HCT116 (cell line): ENCODE measurements around the gene DENND1A.

Experiments used
- CEBPB ChIP-seq: IDR thresholded peaks from 2 replicates; pipeline ENCODE4 v1.6.1; 2012; ENCODE audit warnings: low read depth
- EZH2 ChIP-seq: fragments of 200-600 bp; sonication (generic); IDR thresholded peaks from 2 replicates; pipeline ENCODE4 v1.6.1; 2017; ENCODE audit warnings: antibody characterized with exemption, mixed run types
- EZH2phosphoT487 ChIP-seq: fragments of 200-600 bp; IDR thresholded peaks from 2 replicates; pipeline ENCODE4 v1.6.1; 2018; ENCODE audit warnings: antibody characterized with exemption, borderline replicate concordance
- POLR2A ChIP-seq: IDR thresholded peaks from 2 replicates; pipeline ENCODE4 v1.7.0; 2011; ENCODE audit warnings: borderline replicate concordance; ENCODE audit not compliant: insufficient read depth, insufficient read length; ENCODE audit errors: extremely low read depth
- RAD21 ChIP-seq: IDR thresholded peaks from 2 replicates; pipeline ENCODE4 v1.6.1; 2012; ENCODE audit warnings: low read depth, mild to moderate bottlenecking
- REST ChIP-seq: IDR thresholded peaks from 2 replicates; pipeline ENCODE4 v1.6.1; 2012; ENCODE audit warnings: low read depth
- SRF ChIP-seq: IDR thresholded peaks from 2 replicates; pipeline ENCODE4 v1.6.1; 2012; ENCODE audit warnings: low read depth
- YY1 ChIP-seq: IDR thresholded peaks from 2 replicates; pipeline ENCODE4 v1.6.1; 2011; ENCODE audit warnings: low read length, low read depth, moderate library complexity, mild to moderate bottlenecking; ENCODE audit not compliant: insufficient replicate concordance; ENCODE audit errors: extremely low read depth
- ZFX ChIP-seq: fragments of 450-650 bp; IDR thresholded peaks from 2 replicates; pipeline ENCODE4 v1.6.1; 2017
- ZNF274 ChIP-seq: fragments of 200-500 bp; sonication (Bioruptor generic); IDR thresholded peaks from 2 replicates; pipeline ENCODE4 v1.6.1; 2014; ENCODE audit warnings: mild to moderate bottlenecking, low read depth, low read length, inconsistent platforms
- TF ChIP-seq, protein P1 (sequence below), 3 experiments: fragments of 200-600 bp in 1 of 3; sonication (generic) in 1 of 3; IDR thresholded peaks in 2 of 3; conservative IDR thresholded peaks in 1 of 3; 2 replicates each; pipeline ENCODE4 v1.5.1; 2012 to 2017; ENCODE audit warnings: low read depth in 2 of 3, low read length in 2 of 3, antibody characterized with exemption in 1 of 3, borderline replicate concordance in 1 of 3, control low read depth in 1 of 3, mild to moderate bottlenecking in 1 of 3, mixed read lengths in 1 of 3, mixed run types in 1 of 3, moderate library complexity in 1 of 3; ENCODE audit not compliant: insufficient read depth in 1 of 3

- TF ChIP-seq REST, result no peak
- TF ChIP-seq POLR2A, result no peak
- TF ChIP-seq, protein P1, sequence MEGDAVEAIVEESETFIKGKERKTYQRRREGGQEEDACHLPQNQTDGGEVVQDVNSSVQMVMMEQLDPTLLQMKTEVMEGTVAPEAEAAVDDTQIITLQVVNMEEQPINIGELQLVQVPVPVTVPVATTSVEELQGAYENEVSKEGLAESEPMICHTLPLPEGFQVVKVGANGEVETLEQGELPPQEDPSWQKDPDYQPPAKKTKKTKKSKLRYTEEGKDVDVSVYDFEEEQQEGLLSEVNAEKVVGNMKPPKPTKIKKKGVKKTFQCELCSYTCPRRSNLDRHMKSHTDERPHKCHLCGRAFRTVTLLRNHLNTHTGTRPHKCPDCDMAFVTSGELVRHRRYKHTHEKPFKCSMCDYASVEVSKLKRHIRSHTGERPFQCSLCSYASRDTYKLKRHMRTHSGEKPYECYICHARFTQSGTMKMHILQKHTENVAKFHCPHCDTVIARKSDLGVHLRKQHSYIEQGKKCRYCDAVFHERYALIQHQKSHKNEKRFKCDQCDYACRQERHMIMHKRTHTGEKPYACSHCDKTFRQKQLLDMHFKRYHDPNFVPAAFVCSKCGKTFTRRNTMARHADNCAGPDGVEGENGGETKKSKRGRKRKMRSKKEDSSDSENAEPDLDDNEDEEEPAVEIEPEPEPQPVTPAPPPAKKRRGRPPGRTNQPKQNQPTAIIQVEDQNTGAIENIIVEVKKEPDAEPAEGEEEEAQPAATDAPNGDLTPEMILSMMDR (IDR thresholded peaks at IDR 0.05 in 2 of 3, conservative IDR thresholded peaks at IDR 0.05 in 1 of 3; ENCODE audit: borderline replicate concordance in 1 of 3, insufficient read depth in 1 of 3, low read depth in 2 of 3, low read length in 2 of 3), result no peak
- TF ChIP-seq RAD21, result no peak
- no peak for TF ChIP-seq EZH2
- no peak for TF ChIP-seq ZNF274
- TF ChIP-seq CEBPB, result no peak
- TF ChIP-seq YY1, result no peak
- no peak for TF ChIP-seq ZFX
- TF ChIP-seq EZH2phosphoT487, result no peak
- no peak for TF ChIP-seq SRF
Measured at GRCh38 chr9:123407217-123407851, 522.6 kb downstream of the DENND1A start.
